ENCODE measurements around the gene NAALADL2. TPM values are rescaled to one million over a fixed set of nuclear protein-coding genes. Genes with fewer than 3 reads are reported as not detected.

Gene NAALADL2
- total RNA-seq, 1 experiment from 2014 or later: 1.6 TPM

GRCh38 chr3:175311946-175312345, 452.8 kb downstream of the NAALADL2 start:
- TF ChIP-seq CTCF (conservative IDR thresholded peaks at IDR 0.05): no peak
- no peak overlapping the region for H3K4me3 Mint-ChIP-seq
- no peak overlapping the region for H2BK5ac ChIP-seq (ENCODE audit: insufficient read length, low read length)

More at GRCh38 chr3:175311946-175312345, 452.8 kb downstream of the NAALADL2 start:
- no peak overlapping the region for H3K14ac ChIP-seq (ENCODE audit: insufficient read depth, low read length)
- no peak overlapping the region for H2AFZ ChIP-seq (ENCODE audit: low read length)
- H3K23ac ChIP-seq (ENCODE audit: insufficient read length, low read depth, low read length): no peak overlapping the region
- H3K4me1 ChIP-seq (ENCODE audit: insufficient read depth, low read length): no peaks in the 10 kb centered on the region
- H2BK20ac ChIP-seq (ENCODE audit: low read depth, low read length, poor library complexity, severe bottlenecking): no peak overlapping the region
- Mint-ChIP-seq H3K27ac (no peak overlapping the region), H3K9me3 (no peaks in the 10 kb centered on the region), H3K36me3 (ENCODE audit: insufficient read depth in 1 of 3, low read depth in 3 of 3) (no peaks in the 10 kb centered on the region), H3K27me3 (ENCODE audit: low read depth) (no peaks in the 10 kb centered on the region), H3K4me1 (no peaks in the 10 kb centered on the region)
- H3K4ac ChIP-seq (ENCODE audit: low read depth, low read length): no peak overlapping the region
- H4K91ac ChIP-seq (ENCODE audit: insufficient read length, low read depth, low read length): no peak overlapping the region
- H3K18ac ChIP-seq (ENCODE audit: insufficient read length, low read depth, low read length): no peak overlapping the region
- no peak overlapping the region for H2BK12ac ChIP-seq (ENCODE audit: insufficient read length, low read depth, low read length)
- no peaks in the 10 kb centered on the region for H4K20me1 ChIP-seq (ENCODE audit: control insufficient read depth, insufficient read depth, insufficient read length)
- DNase-seq: no peak
- no peak overlapping the region for H3K9ac ChIP-seq (ENCODE audit: extremely low read depth, insufficient read length, low read length)
- H3K79me1 ChIP-seq (ENCODE audit: insufficient read depth, low read depth, low read length, poor library complexity, severe bottlenecking): no peaks in the 10 kb centered on the region
- H3K27ac ChIP-seq (ENCODE audit: insufficient read length, low read depth, low read length): no peak overlapping the region
- H3K9me3 ChIP-seq (ENCODE audit: control insufficient read depth, low read depth, low read length): no peaks in the 10 kb centered on the region
- no peak overlapping the region for H3T11ph ChIP-seq (ENCODE audit: low read length)
- no peaks in the 10 kb centered on the region for H3K79me2 ChIP-seq (ENCODE audit: insufficient read depth, low read length)
- no peak overlapping the region for H2AK5ac ChIP-seq (ENCODE audit: insufficient read length, low read length)
- no peak overlapping the region for H3K56ac ChIP-seq (ENCODE audit: insufficient read length, low read depth, low read length)
- WGBS (ENCODE audit: extremely low coverage, insufficient read length, low lambda C conversion rate): no CpG with 5 or more reads among the region's 3 CpGs
- no peak overlapping the region for H4K8ac ChIP-seq (replicated peaks; ENCODE audit: insufficient read length, low read depth, low read length)
- no peaks in the 10 kb centered on the region for H3K27me3 ChIP-seq (ENCODE audit: insufficient read depth, low read length)
- H4K5ac ChIP-seq (ENCODE audit: insufficient read length, low read depth, low read length): no peak overlapping the region
- no peak overlapping the region for H3K4me2 ChIP-seq (ENCODE audit: insufficient read depth, insufficient read length, low read length)
- no peak overlapping the region for H2BK15ac ChIP-seq (ENCODE audit: low read depth, low read length)
- no peaks in the 10 kb centered on the region for H3K23me2 ChIP-seq (ENCODE audit: insufficient read length, low read depth, low read length, poor library complexity, severe bottlenecking)
- H2BK120ac ChIP-seq (ENCODE audit: low read depth, low read length, poor library complexity, severe bottlenecking): no peak overlapping the region

All from H9 (cell line).